ENCODE results near the gene EYA2.

EYA2 gene

GRCh38 chr20:47189060-47189459 is 294.4 kb downstream of the EYA2 start:
- TF ChIP-seq, protein P1, sequence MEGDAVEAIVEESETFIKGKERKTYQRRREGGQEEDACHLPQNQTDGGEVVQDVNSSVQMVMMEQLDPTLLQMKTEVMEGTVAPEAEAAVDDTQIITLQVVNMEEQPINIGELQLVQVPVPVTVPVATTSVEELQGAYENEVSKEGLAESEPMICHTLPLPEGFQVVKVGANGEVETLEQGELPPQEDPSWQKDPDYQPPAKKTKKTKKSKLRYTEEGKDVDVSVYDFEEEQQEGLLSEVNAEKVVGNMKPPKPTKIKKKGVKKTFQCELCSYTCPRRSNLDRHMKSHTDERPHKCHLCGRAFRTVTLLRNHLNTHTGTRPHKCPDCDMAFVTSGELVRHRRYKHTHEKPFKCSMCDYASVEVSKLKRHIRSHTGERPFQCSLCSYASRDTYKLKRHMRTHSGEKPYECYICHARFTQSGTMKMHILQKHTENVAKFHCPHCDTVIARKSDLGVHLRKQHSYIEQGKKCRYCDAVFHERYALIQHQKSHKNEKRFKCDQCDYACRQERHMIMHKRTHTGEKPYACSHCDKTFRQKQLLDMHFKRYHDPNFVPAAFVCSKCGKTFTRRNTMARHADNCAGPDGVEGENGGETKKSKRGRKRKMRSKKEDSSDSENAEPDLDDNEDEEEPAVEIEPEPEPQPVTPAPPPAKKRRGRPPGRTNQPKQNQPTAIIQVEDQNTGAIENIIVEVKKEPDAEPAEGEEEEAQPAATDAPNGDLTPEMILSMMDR (IDR thresholded peaks at IDR 0.05; ENCODE audit: insufficient read depth, low read length, missing control alignments): no peak
- DNase-seq (ENCODE audit: low read depth, low spot score): no peak
- peak overlapping the region; percentile 20 for H3K4me3 ChIP-seq (ENCODE audit: low read depth, low read length)
- ChIA-PET POLR2A (no interaction called here), CTCF (interaction anchor here (1.0 to 1.6 kb wide), 4 partner anchors 9 to 437 kb away, joined by 3 to 7 read pairs (median 5); no protein-coding TSS in a partner anchor)

- TF ChIP-seq, protein P1 (IDR thresholded peaks at IDR 0.05; ENCODE audit: insufficient read depth, low read length, missing control alignments): no peak
- CTCF ChIA-PET: interaction anchor here (0.7 to 1.8 kb wide), 7 partner anchors 10 to 438 kb away, joined by 3 to 5 read pairs (median 3); no protein-coding TSS in a partner anchor
- POLR2A ChIA-PET: no interaction called here
- no peak for DNase-seq (ENCODE audit: low read depth, low spot score)
- no peak overlapping the region for H3K4me3 ChIP-seq (ENCODE audit: low read depth, low read length)
Observed at GRCh38 chr20:47191074-47191673, 296.5 kb downstream of the EYA2 start.

DNA sequence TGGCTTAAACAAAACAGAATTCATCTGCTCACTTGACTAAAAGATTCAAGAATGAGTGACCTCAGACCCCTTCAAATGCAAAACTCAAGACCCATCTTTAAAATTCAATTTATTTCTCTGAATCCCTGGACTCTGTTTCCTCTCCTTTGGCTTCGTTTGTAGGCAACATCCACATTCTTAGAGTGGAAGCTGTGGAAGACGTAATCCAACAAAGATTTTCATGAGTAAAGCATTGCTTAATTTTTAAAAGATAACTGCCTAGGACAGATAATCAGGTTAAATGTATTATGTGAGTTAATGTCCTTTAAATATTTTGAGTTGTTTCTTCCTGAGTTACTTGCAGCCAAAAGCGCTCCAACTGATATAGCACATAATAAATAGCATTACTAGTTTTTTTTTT is 297.3 kb downstream of the EYA2 start:
- POLR2A ChIA-PET: no interaction called here
- TF ChIP-seq, protein P1 (IDR thresholded peaks at IDR 0.05; ENCODE audit: insufficient read depth, low read length, missing control alignments): no peak
- CTCF ChIA-PET: interaction anchor here (1.0 to 1.8 kb wide), 4 partner anchors 9 to 439 kb away, joined by 3 to 5 read pairs (median 3); no protein-coding TSS in a partner anchor
- no peak overlapping the region for H3K4me3 ChIP-seq (ENCODE audit: low read depth, low read length)
- DNase-seq (ENCODE audit: low read depth, low spot score): no peak

DNA sequence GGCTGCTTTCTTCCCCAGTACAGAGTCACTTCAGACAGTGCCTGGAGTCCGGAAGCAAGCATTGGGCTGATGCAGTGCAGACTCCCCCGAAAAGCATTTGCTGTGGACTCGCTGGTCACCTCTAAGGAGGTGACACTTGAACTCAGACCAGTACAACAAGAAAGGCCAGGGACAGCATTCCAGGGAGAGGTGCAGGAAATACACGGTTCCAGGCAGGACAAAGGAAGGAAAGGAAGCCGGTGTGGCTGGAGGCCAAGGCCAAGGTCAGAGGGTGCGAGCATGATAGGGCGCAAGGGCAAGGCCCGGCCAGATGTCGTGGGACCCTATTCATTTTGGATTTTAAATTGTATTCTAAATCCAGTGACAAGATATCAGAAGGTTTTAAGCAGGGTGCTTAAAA is 300.9 kb downstream of the EYA2 start:
- CTCF ChIA-PET: interaction anchor here (1.0 to 7.9 kb wide), 6 partner anchors 10 to 437 kb away, joined by 3 to 138 read pairs (median 6); no protein-coding TSS in a partner anchor
- TF ChIP-seq, protein P1 (IDR thresholded peaks at IDR 0.05; ENCODE audit: insufficient read depth, low read length, missing control alignments): no peak
- POLR2A ChIA-PET: no interaction called here

DNA sequence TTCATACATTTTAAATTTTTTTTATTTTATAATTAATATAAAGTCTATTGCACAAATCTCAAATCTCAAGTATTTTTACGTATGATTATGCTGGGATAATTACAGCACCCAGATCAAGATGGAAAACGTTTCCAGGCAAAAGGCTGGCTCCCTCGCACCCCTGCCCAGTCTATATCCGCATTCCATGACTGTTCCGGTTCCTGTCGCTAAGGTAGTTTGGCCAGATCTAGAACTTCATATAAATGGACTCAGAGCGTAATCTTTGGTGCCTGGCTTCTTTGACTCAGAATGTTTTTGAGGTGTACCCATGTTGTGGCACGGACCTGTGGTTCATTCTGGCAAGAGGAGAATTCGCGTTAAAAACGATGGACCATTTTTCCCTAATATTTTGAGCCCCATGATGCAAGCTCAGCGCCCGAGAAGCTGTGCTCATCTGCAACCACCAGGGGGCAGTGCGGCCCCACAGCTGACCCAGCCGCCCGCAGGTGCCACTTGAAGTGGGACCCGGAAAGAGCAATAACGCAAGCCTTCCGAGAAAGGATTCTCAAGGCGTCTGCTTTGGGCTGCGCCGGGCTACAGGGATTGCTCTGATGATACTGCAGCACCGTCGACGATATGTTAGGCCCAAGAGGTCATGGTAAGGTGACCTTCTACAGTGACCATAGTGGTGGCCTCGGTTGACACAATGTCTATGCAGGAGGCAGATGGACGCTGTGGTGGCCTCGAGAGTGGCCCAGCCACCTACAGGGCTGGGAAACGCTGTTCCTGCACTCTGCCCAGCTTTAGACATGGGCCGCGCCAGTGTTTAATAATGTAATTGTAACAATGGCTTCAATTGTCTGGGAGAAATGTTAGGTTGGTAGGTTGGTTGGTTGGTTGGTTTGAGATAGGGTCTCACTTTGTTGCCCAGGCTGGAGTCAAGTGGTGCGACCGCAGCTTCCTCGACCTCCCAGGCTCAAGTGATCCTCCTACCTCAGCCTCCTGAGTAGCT is 301.7 kb downstream of the EYA2 start:
- TF ChIP-seq, protein P1 (IDR thresholded peaks at IDR 0.05; ENCODE audit: insufficient read depth, low read length, missing control alignments): peak; percentile 88
- ChIA-PET CTCF (interaction anchor here (0.6 to 7.9 kb wide), 32 partner anchors 10 to 1424 kb away, joined by 3 to 138 read pairs (median 4); no protein-coding TSS in a partner anchor), POLR2A (interaction anchor here (0.7 kb wide), 1 partner anchor 40 kb away, joined by 3 read pairs; no protein-coding TSS in a partner anchor)
- DNase-seq (ENCODE audit: low read depth, low spot score): no peak
- no peak overlapping the region for H3K4me3 ChIP-seq (ENCODE audit: low read depth, low read length)

More for the DNA sequence above, 300.9 kb downstream of the EYA2 start:
- no peak overlapping the region for H3K4me3 ChIP-seq (ENCODE audit: low read depth, low read length)
- no peak for DNase-seq (ENCODE audit: low read depth, low spot score)

All from AG04449 (cell line).